ENCODE results near the gene POLD4. TPM values are rescaled to one million over a fixed set of nuclear protein-coding genes. Genes with fewer than 3 reads are reported as not detected.
A peak's percentile ranks its signal among the peaks of the same experiment; 100 is the strongest.

Gene POLD4
- total and polyA plus RNA-seq, 2 of the 13 experiments (the other 11 are each of a cell fraction or from before 2014, with no cell fraction given) = 10.5 to 27.4 TPM

GRCh38 chr11:67354075-67355022, 1.0 kb upstream of the POLD4 start (continued):
- TF ChIP-seq ZBTB4 (CRISPR knock-in tag; IDR thresholded peaks at IDR 0.05; ENCODE audit: borderline replicate concordance) (no peak), ZNF124 (CRISPR knock-in tag; IDR thresholded peaks at IDR 0.05) (peak; percentile 56; the same call in 1 of the 2 replicates), ZNF615 (CRISPR knock-in tag; IDR thresholded peaks at IDR 0.05; ENCODE audit: borderline replicate concordance) (no peak), HMGXB3 (CRISPR knock-in tag; IDR thresholded peaks at IDR 0.05; ENCODE audit: borderline replicate concordance) (peak; percentile 55; the same call in 1 of the 2 replicates), CHD2 (IDR thresholded peaks at IDR 0.05; ENCODE audit: low read depth, low read length) (no peak), IKZF4 (CRISPR knock-in tag; IDR thresholded peaks at IDR 0.05; ENCODE audit: borderline replicate concordance, low read depth, not compliant biosample characterization) (no peak), ZNF333 (CRISPR knock-in tag; IDR thresholded peaks at IDR 0.05; ENCODE audit: borderline replicate concordance) (no peak), HNRNPL (IDR thresholded peaks at IDR 0.05; ENCODE audit: low read depth, low read length) (no peak), E2F1 (CRISPR knock-in tag; IDR thresholded peaks at IDR 0.05) (no peak), ZNF703 (CRISPR knock-in tag; IDR thresholded peaks at IDR 0.05; ENCODE audit: borderline replicate concordance) (no peak), ZZZ3 (CRISPR knock-in tag; IDR thresholded peaks at IDR 0.05; ENCODE audit: borderline replicate concordance) (0 out of 2 replicates have a peak, but pooled peaks have one; percentile 43), YEATS4 (CRISPR knock-in tag; IDR thresholded peaks at IDR 0.05; ENCODE audit: borderline replicate concordance) (peak; percentile 36; the same call in 1 of the 2 replicates), ZNF567 (CRISPR knock-in tag; IDR thresholded peaks at IDR 0.05; ENCODE audit: borderline replicate concordance) (0 out of 2 replicates have a peak, but pooled peaks have one; percentile 74), MAF1 (CRISPR knock-in tag; IDR thresholded peaks at IDR 0.05; ENCODE audit: borderline replicate concordance) (no peak), SP1 (IDR thresholded peaks at IDR 0.05) (no peak), SP1 (CRISPR knock-in tag; IDR thresholded peaks at IDR 0.05) (0 out of 2 replicates have a peak, but pooled peaks have one; percentile 14), FOSL2 (CRISPR knock-in tag; IDR thresholded peaks at IDR 0.05) (peak; percentile 98), ZNF292 (CRISPR knock-in tag; IDR thresholded peaks at IDR 0.05; ENCODE audit: borderline replicate concordance, low read depth) (peak; percentile 34; the same call in 1 of the 2 replicates), ELF3 (CRISPR knock-in tag; IDR thresholded peaks at IDR 0.05) (peak; percentile 93)
